HepG2 (cell line): ENCODE data around the gene SYNJ2. TPM values are rescaled to one million over a fixed set of nuclear protein-coding genes. Genes with fewer than 3 reads are reported as not detected.

Experiments
- FOSL1 ChIP-seq: sonication (generic); formaldehyde crosslinking; IDR thresholded peaks from 2 replicates; pipeline ENCODE4 v1.9.0; 2021; ENCODE audit warnings: missing genetic modification reagents, borderline replicate concordance
- HNF4A ChIP-seq: sonication (generic); formaldehyde crosslinking; IDR thresholded peaks from 2 replicates; pipeline ENCODE4 v1.4.0; 2020; ENCODE audit warnings: missing genetic modification reagents
- IRF2 ChIP-seq: IDR thresholded peaks from 2 replicates; pipeline ENCODE4 v1.6.1; 2018; ENCODE audit warnings: missing genetic modification reagents, missing compliant biosample characterization
- KDM2A ChIP-seq: sonication (generic); formaldehyde crosslinking; IDR thresholded peaks from 2 replicates; pipeline ENCODE4 v1.4.0; 2020; ENCODE audit warnings: low read depth, missing genetic modification reagents, borderline replicate concordance
- MED8 ChIP-seq: sonication (generic); formaldehyde crosslinking; IDR thresholded peaks from 2 replicates; pipeline ENCODE4 v1.8.1; 2023; ENCODE audit warnings: mild to moderate bottlenecking, missing genetic modification reagents; ENCODE audit not compliant: insufficient replicate concordance
- MLXIP ChIP-seq: sonication (generic); formaldehyde crosslinking; IDR thresholded peaks from 2 replicates; pipeline ENCODE4 v1.9.0; 2021; ENCODE audit warnings: missing genetic modification reagents, borderline replicate concordance
- MTA1 ChIP-seq: sonication (generic); formaldehyde crosslinking; IDR thresholded peaks from 2 replicates; pipeline ENCODE4 v1.4.0; 2020; ENCODE audit warnings: missing genetic modification reagents, mild to moderate bottlenecking, borderline replicate concordance
- NAIF1 ChIP-seq: sonication (generic); formaldehyde crosslinking; IDR thresholded peaks from 2 replicates; pipeline ENCODE4 v1.5.0; 2020; ENCODE audit warnings: mild to moderate bottlenecking, missing genetic modification reagents, borderline replicate concordance
- RELA ChIP-seq: sonication (generic); formaldehyde crosslinking; IDR thresholded peaks from 2 replicates; pipeline ENCODE4 v1.4.0; 2020; ENCODE audit warnings: missing genetic modification reagents
- TBL1XR1 ChIP-seq: fragments of 150-350 bp; IDR thresholded peaks from 2 replicates; pipeline ENCODE4 v1.6.1; 2014; ENCODE audit warnings: borderline replicate concordance, low read length; ENCODE audit not compliant: partially characterized antibody
- THRA ChIP-seq: sonication (generic); formaldehyde crosslinking; IDR thresholded peaks from 2 replicates; pipeline ENCODE4 v1.4.0; 2020; ENCODE audit warnings: missing genetic modification reagents, borderline replicate concordance
- TOE1 ChIP-seq: sonication (generic); formaldehyde crosslinking; IDR thresholded peaks from 2 replicates; pipeline ENCODE4 v1.4.0; 2020; ENCODE audit warnings: mild to moderate bottlenecking, missing genetic modification reagents
- ZBTB26 ChIP-seq: IDR thresholded peaks from 2 replicates; pipeline ENCODE4 v1.6.1; 2016; ENCODE audit warnings: missing compliant biosample characterization, missing genetic modification reagents, borderline replicate concordance
- ZBTB37 ChIP-seq: sonication (generic); formaldehyde crosslinking; IDR thresholded peaks from 2 replicates; pipeline ENCODE4 v1.4.0; 2020; ENCODE audit warnings: mild to moderate bottlenecking, missing genetic modification reagents
- ZC3H13 ChIP-seq: sonication (generic); formaldehyde crosslinking; IDR thresholded peaks from 2 replicates; pipeline ENCODE4 v1.8.1; 2023; ENCODE audit warnings: mild to moderate bottlenecking, missing genetic modification reagents, moderate library complexity
- ZFX ChIP-seq: sonication (generic); formaldehyde crosslinking; IDR thresholded peaks from 2 replicates; pipeline ENCODE4 v1.4.0; 2020; ENCODE audit warnings: mild to moderate bottlenecking, low read depth, missing genetic modification reagents, moderate library complexity
- ZNF382 ChIP-seq: sonication (generic); formaldehyde crosslinking; IDR thresholded peaks from 2 replicates; pipeline ENCODE4 v1.5.0; 2020; ENCODE audit warnings: missing genetic modification reagents, mild to moderate bottlenecking, borderline replicate concordance
- ZNF598 ChIP-seq: sonication (generic); formaldehyde crosslinking; IDR thresholded peaks from 2 replicates; pipeline ENCODE4 v1.5.1; 2020; ENCODE audit warnings: mild to moderate bottlenecking, missing genetic modification reagents, borderline replicate concordance
- ZNF800 ChIP-seq: sonication (generic); formaldehyde crosslinking; IDR thresholded peaks from 2 replicates; pipeline ENCODE4 v1.4.0; 2020; ENCODE audit warnings: missing genetic modification reagents
- polyA plus RNA-seq, 8 experiments: library from polyadenylated mRNA; depleted of rRNA in 3 of 8; stranded (reverse) in 7 of 8; unstranded in 1 of 8; fragments of >200 nt; fragmentation: Illumina TruSeq in 4 of 8; extraction: Trizol in 4 of 8; gene quantifications; 2 replicates each; pipeline versions ENCODE4 v1.2.1 to v1.2.3, GENCODE V29; 2011 to 2016; ENCODE audit warnings: low read depth in 4 of 8, missing spikeins in 1 of 8, mixed read lengths in 1 of 8; ENCODE audit not compliant: insufficient read depth in 1 of 8
- total RNA-seq, 5 experiments: library from RNA; depleted of rRNA; stranded (reverse); fragments of >200 nt; fragmentation: Illumina TruSeq; extraction: Trizol; gene quantifications; 2 replicates each; pipeline ENCODE4 v1.2.3, GENCODE V29; 2016; ENCODE audit warnings: low read depth in 1 of 5

SYNJ2 gene
- total and polyA plus RNA-seq, 2 of the 13 experiments (the other 11 are each of a cell fraction or from before 2014, with no cell fraction given): 39.1 to 57.6 TPM

- TF ChIP-seq MTA1 (CRISPR knock-in tag) (peak; percentile 76), MLXIP (no peak), ZNF598 (no peak), ZNF382 (no peak), RELA (CRISPR knock-in tag) (peak; percentile 72; the same call in 1 of the 2 replicates), MED8 (peak; percentile 79), TOE1 (peak; percentile 92; the same call in 1 of the 2 replicates), ZFX (CRISPR knock-in tag) (peak; percentile 80), FOSL1 (CRISPR knock-in tag) (peak; percentile 33; the same call in 1 of the 2 replicates), ZC3H13 (CRISPR knock-in tag) (peak; percentile 58; the same call in 1 of the 2 replicates), HNF4A (CRISPR knock-in tag) (peak; percentile 99), THRA (CRISPR knock-in tag) (peak; percentile 96), TBL1XR1 (peak; percentile 97), ZBTB26 (no peak), KDM2A (CRISPR knock-in tag) (peak; percentile 62; the same call in 1 of the 2 replicates), NAIF1 (peak; percentile 88; the same call in 1 of the 2 replicates), IRF2 (CRISPR knock-in tag) (peak; percentile 96), ZNF800 (peak; percentile 38; the same call in 1 of the 2 replicates), ZBTB37 (CRISPR knock-in tag) (peak; percentile 70; the same call in 1 of the 2 replicates)
These were observed 3.9 kb downstream of the SYNJ2 start (continued) for GRCh38 chr6:157985378-157986155.
